ENCODE results near the gene SERPINA4.

Gene SERPINA4

DNA sequence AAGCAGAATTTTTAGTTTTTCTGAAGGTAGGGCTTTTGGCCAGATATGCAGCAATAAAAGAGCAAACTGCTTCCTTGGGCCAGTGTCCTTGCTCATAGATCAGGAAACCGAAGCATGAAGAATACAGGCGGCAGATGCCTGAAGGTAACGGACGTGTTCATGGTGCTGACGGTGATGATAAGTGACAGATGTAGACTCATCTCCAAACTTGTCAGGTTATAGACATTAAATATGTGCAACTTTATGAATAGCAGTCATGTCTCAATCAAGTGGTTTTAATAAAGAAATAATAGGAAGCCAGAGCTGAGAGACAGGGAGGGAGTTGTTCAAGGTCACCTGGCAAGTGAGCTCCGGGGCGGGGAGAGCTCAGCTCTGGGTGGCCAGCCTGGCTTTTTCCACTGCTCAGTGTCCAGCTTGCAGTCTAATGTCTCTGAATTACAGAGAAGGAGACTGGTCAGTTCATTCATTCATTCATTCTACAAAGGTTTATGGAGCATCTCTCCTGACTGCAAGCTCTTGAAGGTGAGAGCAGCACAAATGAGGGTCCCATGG is 21.0 kb downstream of the SERPINA4 start:
- no peak for TF ChIP-seq YY1 (IDR thresholded peaks at IDR 0.05; ENCODE audit: low read depth)
- TF ChIP-seq EP300 (IDR thresholded peaks at IDR 0.05; ENCODE audit: borderline replicate concordance) = no peak
- TF ChIP-seq EGR1 (IDR thresholded peaks at IDR 0.05) = no peak
- TF ChIP-seq FOXM1 (IDR thresholded peaks at IDR 0.05; ENCODE audit: borderline replicate concordance, low read depth) = no peak
- no peak for TF ChIP-seq NFIC (IDR thresholded peaks at IDR 0.05)
- TF ChIP-seq RAD21 (IDR thresholded peaks at IDR 0.05; ENCODE audit: low read depth) = no peak
- TF ChIP-seq, protein P1, sequence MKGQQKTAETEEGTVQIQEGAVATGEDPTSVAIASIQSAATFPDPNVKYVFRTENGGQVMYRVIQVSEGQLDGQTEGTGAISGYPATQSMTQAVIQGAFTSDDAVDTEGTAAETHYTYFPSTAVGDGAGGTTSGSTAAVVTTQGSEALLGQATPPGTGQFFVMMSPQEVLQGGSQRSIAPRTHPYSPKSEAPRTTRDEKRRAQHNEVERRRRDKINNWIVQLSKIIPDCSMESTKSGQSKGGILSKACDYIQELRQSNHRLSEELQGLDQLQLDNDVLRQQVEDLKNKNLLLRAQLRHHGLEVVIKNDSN (IDR thresholded peaks at IDR 0.05) = no peak
- no peak for TF ChIP-seq ZBTB7A (IDR thresholded peaks at IDR 0.05; ENCODE audit: low read depth)

DNA sequence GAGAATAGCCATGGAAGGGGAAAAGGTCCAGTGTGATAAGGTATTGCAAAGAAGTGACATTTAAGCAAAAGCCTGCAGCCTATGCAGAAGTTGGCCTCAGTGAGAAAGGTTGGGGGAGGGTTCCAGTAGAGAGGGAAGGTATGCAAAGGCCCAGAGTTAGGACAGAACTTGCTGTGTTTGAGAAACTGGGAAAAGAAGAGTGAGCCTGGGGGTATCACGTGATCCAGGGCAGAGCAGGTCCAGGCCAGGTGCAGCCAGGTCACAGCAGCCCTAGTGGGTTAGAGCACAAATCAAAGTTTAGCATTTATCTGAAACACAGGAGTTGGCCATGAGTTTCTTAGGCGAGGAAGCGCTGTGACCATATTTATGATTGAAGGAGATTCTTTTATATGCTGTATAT is 21.6 kb downstream of the SERPINA4 start:
- no peak for TF ChIP-seq EGR1 (IDR thresholded peaks at IDR 0.05)
- TF ChIP-seq, protein P1 (IDR thresholded peaks at IDR 0.05) = no peak
- no peak for TF ChIP-seq FOXM1 (IDR thresholded peaks at IDR 0.05; ENCODE audit: borderline replicate concordance, low read depth)
- TF ChIP-seq, protein P2, sequence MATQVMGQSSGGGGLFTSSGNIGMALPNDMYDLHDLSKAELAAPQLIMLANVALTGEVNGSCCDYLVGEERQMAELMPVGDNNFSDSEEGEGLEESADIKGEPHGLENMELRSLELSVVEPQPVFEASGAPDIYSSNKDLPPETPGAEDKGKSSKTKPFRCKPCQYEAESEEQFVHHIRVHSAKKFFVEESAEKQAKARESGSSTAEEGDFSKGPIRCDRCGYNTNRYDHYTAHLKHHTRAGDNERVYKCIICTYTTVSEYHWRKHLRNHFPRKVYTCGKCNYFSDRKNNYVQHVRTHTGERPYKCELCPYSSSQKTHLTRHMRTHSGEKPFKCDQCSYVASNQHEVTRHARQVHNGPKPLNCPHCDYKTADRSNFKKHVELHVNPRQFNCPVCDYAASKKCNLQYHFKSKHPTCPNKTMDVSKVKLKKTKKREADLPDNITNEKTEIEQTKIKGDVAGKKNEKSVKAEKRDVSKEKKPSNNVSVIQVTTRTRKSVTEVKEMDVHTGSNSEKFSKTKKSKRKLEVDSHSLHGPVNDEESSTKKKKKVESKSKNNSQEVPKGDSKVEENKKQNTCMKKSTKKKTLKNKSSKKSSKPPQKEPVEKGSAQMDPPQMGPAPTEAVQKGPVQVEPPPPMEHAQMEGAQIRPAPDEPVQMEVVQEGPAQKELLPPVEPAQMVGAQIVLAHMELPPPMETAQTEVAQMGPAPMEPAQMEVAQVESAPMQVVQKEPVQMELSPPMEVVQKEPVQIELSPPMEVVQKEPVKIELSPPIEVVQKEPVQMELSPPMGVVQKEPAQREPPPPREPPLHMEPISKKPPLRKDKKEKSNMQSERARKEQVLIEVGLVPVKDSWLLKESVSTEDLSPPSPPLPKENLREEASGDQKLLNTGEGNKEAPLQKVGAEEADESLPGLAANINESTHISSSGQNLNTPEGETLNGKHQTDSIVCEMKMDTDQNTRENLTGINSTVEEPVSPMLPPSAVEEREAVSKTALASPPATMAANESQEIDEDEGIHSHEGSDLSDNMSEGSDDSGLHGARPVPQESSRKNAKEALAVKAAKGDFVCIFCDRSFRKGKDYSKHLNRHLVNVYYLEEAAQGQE (IDR thresholded peaks at IDR 0.05; ENCODE audit: low read depth) = no peak
- TF ChIP-seq TCF12 (IDR thresholded peaks at IDR 0.05; ENCODE audit: low read depth) = no peak
- TF ChIP-seq CEBPB (IDR thresholded peaks at IDR 0.05) = no peak

DNA sequence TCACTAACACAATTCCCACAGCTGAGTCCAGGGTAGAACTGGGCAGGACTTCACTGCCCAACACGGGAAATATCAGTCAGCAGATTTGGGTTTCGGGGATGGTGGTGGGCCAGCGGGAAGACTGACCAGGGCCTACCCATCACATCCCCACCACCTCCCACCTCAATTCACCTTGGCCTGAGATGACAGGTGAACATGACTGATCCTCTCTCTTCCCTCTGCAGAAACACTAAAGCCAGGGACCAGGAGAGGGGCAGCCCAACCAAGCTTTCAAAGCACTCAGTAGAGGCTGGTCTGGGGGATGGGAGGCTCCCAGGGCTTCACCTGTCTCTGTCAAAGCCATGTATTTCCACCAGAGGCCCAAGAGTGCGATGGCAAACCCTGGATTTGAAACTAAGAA is 22.3 kb downstream of the SERPINA4 start:
- TF ChIP-seq TCF12 (IDR thresholded peaks at IDR 0.05; ENCODE audit: low read depth) = no peak
- TF ChIP-seq TAF1 (IDR thresholded peaks at IDR 0.05; ENCODE audit: low read depth) = no peak
- no peak for TF ChIP-seq CEBPB (IDR thresholded peaks at IDR 0.05)
- no peak for TF ChIP-seq CREB1 (IDR thresholded peaks at IDR 0.05; ENCODE audit: low read depth)
- TF ChIP-seq, protein P3, sequence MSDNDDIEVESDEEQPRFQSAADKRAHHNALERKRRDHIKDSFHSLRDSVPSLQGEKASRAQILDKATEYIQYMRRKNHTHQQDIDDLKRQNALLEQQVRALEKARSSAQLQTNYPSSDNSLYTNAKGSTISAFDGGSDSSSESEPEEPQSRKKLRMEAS (IDR thresholded peaks at IDR 0.05) = no peak
- TF ChIP-seq FOXM1 (IDR thresholded peaks at IDR 0.05; ENCODE audit: borderline replicate concordance, low read depth) = no peak
- TF ChIP-seq YY1 (IDR thresholded peaks at IDR 0.05; ENCODE audit: low read depth) = no peak
- TF ChIP-seq RAD21 (IDR thresholded peaks at IDR 0.05; ENCODE audit: low read depth) = no peak
- no peak for TF ChIP-seq ZBTB7A (IDR thresholded peaks at IDR 0.05; ENCODE audit: low read depth)
- no peak for TF ChIP-seq EGR1 (IDR thresholded peaks at IDR 0.05)
- TF ChIP-seq, protein P2 (IDR thresholded peaks at IDR 0.05; ENCODE audit: low read depth) = no peak
- TF ChIP-seq, protein P1 (IDR thresholded peaks at IDR 0.05) = no peak
- no peak for TF ChIP-seq NFIC (IDR thresholded peaks at IDR 0.05)
- TF ChIP-seq TEAD4 (IDR thresholded peaks at IDR 0.05) = no peak
- no peak for TF ChIP-seq EP300 (IDR thresholded peaks at IDR 0.05; ENCODE audit: borderline replicate concordance)

DNA sequence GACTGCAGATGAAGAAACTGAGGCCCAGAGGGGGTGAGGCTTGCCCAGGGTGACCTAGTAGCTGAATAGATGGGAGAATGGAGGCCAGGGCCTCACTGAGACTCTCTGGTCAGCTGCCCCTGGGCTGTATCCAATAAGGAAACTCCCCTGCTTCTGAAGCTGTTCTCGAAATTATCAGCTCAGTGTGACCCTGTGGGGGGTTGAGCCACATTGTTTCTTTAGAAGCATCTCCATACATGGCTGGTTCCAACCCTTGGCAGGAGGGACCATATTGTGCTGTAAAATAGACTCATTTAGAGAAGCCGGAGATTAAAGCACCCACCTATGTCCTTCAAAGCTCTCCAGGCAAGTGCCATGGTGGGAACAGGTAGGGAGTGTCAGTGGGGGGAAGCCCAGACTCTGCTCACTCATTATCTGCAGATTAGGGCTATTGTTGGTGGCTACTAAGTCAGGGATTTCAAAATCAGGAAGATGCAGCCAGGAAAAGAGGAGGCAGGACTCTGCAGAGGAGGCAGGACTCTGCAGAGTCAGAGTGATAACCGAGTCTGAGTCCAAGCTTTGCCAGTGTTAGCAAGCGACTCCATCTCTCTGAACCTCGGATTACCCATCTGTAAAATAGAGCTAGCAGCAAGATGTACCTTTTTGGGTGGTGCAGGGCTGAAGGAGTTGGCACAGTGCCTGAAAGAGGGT is 23.5 kb downstream of the SERPINA4 start:
- no peak for TF ChIP-seq EP300 (IDR thresholded peaks at IDR 0.05; ENCODE audit: borderline replicate concordance)
- TF ChIP-seq TCF12 (IDR thresholded peaks at IDR 0.05; ENCODE audit: low read depth) = no peak
- TF ChIP-seq, protein P2 (IDR thresholded peaks at IDR 0.05; ENCODE audit: low read depth) = no peak
- TF ChIP-seq ZBTB7A (IDR thresholded peaks at IDR 0.05; ENCODE audit: low read depth) = no peak
- no peak for TF ChIP-seq RAD21 (IDR thresholded peaks at IDR 0.05; ENCODE audit: low read depth)
- TF ChIP-seq, protein P1 (IDR thresholded peaks at IDR 0.05) = no peak
- TF ChIP-seq TEAD4 (IDR thresholded peaks at IDR 0.05) = no peak
- TF ChIP-seq CREB1 (IDR thresholded peaks at IDR 0.05; ENCODE audit: low read depth) = no peak
- TF ChIP-seq, protein P3 (IDR thresholded peaks at IDR 0.05) = no peak
- TF ChIP-seq CEBPB (IDR thresholded peaks at IDR 0.05) = no peak
- no peak for TF ChIP-seq NFIC (IDR thresholded peaks at IDR 0.05)
- no peak for TF ChIP-seq TAF1 (IDR thresholded peaks at IDR 0.05; ENCODE audit: low read depth)
- TF ChIP-seq EGR1 (IDR thresholded peaks at IDR 0.05) = no peak
- no peak for TF ChIP-seq FOXM1 (IDR thresholded peaks at IDR 0.05; ENCODE audit: borderline replicate concordance, low read depth)
- TF ChIP-seq YY1 (IDR thresholded peaks at IDR 0.05; ENCODE audit: low read depth) = no peak
